ENCODE measurements around the gene ZBTB8A.

DNA sequence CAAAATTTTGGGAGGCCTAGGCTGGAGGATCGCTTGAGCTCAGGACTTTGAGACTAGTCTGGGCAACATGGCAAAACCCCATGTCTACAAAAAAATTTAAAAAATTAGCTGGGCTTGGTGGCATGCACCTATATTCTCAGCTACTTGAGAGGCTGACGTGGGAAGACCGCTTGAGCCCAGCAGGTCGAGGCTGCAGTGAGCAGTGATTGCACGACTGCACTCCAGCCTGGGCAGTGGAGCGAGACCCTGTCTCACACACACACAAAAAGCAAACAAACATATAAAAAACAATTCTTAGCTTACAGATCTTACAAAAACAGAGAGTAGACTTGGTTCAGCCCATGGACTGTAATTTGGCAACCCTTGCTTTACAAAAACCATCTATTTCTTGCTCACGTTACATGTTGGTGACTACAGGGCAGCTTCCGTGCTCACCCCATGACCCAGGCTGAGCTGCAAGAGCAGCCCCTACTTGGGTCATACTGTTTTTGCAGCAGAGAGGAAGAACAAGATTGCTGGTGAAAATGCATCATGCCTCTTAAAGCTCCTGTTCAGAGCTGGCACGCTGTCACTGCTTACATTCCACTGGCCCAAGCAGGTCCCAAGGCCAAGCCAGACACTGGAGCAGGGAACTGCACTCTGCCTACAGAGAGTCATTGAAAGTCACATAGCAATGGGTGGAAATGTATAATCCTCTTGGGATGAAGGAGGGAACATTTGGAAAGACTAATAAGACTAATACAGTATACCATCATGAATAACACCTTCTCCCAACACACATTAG lies 13.4 kb upstream of the ZBTB8A start:
- no peak for TF ChIP-seq POLR2AphosphoS5 (IDR thresholded peaks at IDR 0.05)
- TF ChIP-seq POLR2A (IDR thresholded peaks at IDR 0.05) = no peak
- TF ChIP-seq, protein P1, sequence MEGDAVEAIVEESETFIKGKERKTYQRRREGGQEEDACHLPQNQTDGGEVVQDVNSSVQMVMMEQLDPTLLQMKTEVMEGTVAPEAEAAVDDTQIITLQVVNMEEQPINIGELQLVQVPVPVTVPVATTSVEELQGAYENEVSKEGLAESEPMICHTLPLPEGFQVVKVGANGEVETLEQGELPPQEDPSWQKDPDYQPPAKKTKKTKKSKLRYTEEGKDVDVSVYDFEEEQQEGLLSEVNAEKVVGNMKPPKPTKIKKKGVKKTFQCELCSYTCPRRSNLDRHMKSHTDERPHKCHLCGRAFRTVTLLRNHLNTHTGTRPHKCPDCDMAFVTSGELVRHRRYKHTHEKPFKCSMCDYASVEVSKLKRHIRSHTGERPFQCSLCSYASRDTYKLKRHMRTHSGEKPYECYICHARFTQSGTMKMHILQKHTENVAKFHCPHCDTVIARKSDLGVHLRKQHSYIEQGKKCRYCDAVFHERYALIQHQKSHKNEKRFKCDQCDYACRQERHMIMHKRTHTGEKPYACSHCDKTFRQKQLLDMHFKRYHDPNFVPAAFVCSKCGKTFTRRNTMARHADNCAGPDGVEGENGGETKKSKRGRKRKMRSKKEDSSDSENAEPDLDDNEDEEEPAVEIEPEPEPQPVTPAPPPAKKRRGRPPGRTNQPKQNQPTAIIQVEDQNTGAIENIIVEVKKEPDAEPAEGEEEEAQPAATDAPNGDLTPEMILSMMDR (IDR thresholded peaks at IDR 0.05) = no peak

All from breast epithelium (tissue), 3 donors.